NOMO-1 (cell line): ENCODE data around the gene EEF1A2.

Experiments used
- DNase-seq, 2 experiments: peaks; one replicate each; lab custom pipeline; 2025; ENCODE audit not compliant: unreplicated experiment in 2 of 2; lab: John Stamatoyannopoulos, UW

The EEF1A2 gene

DNA sequence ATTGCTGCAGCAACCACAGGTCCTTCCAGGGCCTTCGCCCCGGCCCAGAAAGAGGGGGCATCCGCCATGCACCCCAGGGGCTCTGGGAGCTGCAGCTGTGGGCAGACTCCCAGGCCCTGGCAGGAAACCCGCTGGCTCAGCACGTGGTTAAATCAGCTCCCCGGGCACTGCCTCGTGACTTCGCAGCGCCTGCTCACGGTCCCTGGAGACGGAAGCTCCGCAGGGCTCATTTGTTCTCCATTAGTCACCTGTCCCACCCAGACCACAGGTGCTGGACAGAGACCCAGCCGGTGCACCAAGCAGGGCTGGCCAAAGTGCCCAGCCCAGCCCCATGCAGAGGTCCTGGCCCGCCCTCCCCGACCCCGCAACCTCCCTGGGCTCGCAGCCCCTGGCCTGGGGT, 41.1 kb downstream of the EEF1A2 start:
- no peak for DNase-seq

DNA sequence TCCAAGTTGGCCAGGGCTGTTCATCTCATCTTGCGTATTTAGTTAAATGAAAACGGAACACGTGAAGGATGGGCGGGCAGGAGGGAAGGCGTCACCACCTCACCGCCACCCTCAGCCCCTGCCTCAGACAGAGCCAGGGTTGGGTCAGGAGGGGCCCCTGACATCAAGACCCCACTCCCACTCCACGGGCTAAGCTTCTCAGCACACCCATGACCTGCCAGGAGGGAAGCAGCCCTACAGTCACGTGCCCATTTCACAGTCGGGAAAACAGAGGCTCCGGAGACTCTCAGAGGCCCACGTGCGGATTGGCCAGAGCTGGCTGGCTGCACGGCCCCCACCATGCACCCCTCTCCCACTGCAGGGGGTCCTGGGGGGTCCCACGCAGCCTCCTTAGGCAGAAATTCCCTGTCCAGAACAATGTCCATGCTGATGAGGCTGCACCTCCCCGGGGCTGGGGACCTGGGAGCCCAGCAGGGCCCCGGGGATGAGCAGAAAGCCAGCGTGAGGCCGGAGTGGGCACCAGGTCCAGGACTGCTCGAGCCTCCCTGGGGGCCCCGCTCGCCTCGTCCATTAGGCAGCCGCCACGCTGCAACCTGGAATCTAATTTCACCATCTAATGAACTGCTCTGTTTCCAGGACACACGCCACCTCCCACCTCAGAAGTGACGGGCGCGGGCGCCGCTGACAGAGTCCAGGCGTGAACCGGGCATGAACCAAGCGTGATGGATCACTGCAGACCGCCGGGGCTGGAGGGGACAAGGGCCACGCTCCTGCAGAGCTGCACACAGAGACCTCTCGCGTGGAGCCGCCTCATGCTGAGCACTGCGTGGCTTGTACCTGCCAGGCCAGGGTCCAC, 42.2 kb downstream of the EEF1A2 start:
- DNase-seq = no peak

- no peak for DNase-seq
These were observed 43.4 kb downstream of the EEF1A2 start for GRCh38 chr20:63455568-63455859.

- peak in 1 of 2 experiments; percentile 13 for DNase-seq
These were observed 43.9 kb downstream of the EEF1A2 start for GRCh38 chr20:63454731-63455567.

GRCh38 chr20:63452821-63453523, 45.9 kb downstream of the EEF1A2 start:
- DNase-seq = no peak

DNA sequence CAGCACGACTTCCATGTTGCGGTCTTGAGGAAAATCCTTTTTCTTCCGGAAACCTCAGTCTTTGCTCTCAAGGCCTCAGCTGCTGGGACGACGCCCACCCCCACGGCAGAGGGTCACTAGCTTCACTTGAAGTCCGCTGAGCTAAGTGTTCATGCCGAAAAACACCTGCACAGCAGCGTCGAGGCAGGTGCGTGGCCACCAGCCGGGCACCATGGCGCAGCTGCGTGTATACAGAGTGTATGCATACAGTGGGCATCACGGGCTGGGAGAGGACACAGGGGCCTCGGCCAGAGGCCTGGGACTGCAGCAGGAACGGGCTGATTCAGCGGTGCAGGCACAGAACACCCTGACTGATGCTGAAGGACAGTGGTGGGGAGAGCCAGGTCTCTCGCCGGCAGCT, 46.5 kb downstream of the EEF1A2 start:
- DNase-seq = no peak

DNA sequence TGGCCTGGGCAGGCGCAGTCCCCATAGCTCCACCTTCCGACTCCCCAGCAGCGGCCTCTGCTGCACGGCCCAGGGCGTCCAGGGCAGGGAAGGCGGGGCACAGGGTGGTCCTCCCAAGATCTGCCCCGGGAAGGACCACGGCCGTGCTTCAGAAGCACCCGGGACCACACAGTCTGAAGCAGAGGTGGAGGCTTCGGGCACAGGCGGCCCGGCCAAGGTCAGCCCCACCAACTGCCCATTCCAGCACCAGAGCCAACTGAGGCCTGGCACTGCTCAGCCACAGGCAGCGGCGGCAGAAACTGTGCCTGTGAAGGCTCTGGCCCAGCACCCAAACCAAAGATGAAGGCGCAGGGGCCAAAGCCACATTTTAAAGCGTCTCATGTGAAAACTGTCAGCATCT, 47.1 kb downstream of the EEF1A2 start:
- no peak for DNase-seq

DNA sequence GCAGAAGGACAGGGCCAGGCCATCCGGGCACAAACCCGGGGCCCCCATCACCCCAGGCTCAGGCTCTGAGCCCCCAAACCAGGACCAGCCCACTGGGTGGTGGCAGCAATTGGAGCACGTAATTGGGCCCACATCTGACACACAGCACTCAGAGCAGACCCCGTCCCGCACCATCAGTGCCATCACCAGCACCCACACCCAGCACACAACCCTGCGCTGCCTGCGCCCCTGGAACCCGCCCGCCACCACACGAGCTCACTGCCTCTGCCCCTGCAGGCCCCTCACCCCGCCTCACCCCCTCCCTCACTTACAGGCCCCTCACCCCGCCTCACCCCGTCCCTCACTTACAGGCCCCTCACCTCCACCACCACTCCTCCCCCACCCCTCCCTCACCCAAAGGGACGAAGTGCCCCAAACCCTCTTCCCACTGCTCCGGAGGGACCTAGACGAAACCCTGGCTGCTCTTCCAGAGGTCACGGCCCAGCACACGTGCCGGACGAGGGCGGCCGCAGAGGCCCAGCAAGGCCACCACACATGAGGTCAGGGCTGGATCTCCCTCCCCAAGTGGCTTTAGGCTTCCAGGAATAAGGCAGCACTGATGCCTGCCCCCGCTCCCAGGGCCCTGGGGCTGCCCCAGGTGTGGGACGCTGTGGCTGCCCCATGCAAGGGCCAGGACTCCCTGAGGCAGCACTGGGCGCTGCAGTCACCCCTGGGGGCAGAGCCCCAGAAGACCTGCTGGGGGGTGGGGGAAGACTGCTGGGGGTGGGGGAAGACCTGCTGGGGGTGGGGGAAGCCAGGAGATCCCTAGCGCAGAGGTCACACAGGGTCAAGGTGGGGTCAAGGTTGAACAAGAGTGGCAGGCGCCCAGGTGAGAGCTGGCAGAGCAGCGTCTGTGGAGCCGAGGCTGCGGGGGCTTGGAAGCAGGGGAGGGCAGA, 48.8 kb downstream of the EEF1A2 start:
- no peak for DNase-seq

DNA sequence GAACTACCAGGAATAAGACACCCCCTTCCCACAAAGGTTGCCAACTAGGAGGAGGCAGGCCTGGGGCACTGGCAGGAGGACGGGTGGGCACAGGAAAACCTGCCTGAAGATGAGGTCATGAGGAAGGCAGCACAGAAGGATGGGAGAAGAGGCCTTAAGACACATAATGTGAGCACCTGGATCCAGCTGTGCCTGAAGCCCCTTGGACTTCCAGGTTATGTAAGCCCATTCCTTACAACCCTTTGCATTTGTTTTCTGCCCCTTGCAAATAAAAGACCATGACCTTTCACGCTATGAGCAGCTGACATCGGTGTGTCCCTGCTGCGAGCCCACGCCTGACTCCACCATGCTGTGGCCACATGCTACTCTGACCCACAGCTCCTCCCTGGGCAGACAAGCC, 49.9 kb downstream of the EEF1A2 start:
- DNase-seq = no peak

GRCh38 chr20:63448031-63448430, 50.9 kb downstream of the EEF1A2 start:
- DNase-seq = no peak

DNA sequence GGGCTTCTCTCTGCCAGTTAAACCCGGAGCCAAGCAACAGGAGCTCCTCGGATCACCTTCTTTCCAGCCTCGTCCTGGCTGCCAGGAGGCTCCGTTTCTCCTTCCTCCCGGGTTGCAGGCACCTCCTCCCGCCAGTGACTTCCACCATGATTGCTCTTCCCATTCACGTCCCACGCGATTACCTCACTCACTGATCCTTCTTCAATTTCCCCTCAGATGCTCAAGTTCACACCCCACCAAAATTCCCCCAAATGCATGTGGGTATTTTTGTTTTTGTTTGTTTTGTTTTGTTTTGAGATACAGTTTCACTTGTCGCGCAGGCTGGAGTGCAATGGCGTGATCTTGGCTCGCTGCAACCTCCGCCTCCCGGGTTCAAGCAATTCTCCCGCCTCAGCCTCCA, 51.6 kb downstream of the EEF1A2 start:
- no peak for DNase-seq

DNA sequence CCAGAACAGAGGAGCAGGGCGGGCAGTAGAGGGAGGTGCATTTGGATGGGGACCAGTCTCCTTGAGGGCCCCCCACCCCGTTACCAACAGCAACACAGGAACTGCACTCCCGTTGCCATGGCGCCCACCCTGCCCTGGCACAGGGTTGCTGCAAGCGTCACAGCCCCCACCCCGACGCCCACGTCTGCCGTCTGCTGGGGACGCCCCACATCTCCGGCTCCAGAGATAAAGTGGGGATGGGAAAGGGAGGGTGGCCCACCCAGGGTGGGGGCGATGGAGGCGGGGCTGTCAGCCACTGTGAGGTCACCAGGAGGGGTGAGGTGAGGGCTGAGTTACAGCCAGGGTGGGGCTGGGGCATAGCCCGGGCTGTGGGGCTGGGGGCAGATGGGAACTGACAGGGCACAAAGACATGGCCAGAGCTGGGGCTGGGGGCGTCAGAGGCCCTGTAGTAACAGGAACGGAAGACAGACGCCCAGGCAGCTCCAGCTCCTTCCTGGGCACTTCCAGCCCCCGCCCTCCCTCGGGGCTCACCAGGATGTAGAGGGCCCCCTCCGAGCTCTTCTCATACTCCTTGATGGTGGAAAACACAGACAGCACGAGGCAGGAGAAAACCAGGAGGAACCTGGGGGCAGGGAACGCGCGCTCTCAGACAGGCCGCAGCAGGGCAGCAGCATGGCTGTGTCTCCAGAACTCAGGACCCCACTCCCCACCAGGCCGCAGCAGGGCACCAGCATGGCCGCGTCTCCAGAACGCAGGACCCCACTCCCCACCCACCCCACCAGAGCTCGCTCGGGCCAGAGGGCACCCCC, 52.5 kb downstream of the EEF1A2 start:
- DNase-seq = no peak

GRCh38 chr20:63445075-63445734, 53.7 kb downstream of the EEF1A2 start:
- DNase-seq = no peak

DNA sequence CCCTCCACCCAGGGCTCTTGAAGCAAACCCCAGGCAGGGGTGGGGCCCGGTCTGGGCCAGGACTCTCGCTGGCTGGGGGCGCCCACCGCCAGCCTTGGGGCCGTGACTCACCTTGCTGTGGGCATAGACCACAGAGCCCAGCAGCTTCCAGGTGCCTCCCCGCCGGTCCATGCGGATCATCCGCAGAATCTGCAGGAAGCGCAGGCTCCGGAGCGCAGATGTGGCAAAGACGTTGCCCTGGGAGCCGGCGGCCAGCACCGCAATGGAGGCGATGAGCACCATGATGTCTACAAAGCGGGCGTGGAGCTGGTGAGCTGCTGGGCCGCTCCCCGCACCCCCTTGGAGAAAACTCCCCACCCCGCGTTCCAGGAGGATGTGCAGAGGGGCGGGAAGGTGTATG, 54.3 kb downstream of the EEF1A2 start:
- no peak for DNase-seq

- no peak for DNase-seq
These were observed 55.1 kb downstream of the EEF1A2 start for GRCh38 chr20:63443606-63444395.

- DNase-seq = no peak
These were observed 56.8 kb downstream of the EEF1A2 start for GRCh38 chr20:63442100-63442493.

DNA sequence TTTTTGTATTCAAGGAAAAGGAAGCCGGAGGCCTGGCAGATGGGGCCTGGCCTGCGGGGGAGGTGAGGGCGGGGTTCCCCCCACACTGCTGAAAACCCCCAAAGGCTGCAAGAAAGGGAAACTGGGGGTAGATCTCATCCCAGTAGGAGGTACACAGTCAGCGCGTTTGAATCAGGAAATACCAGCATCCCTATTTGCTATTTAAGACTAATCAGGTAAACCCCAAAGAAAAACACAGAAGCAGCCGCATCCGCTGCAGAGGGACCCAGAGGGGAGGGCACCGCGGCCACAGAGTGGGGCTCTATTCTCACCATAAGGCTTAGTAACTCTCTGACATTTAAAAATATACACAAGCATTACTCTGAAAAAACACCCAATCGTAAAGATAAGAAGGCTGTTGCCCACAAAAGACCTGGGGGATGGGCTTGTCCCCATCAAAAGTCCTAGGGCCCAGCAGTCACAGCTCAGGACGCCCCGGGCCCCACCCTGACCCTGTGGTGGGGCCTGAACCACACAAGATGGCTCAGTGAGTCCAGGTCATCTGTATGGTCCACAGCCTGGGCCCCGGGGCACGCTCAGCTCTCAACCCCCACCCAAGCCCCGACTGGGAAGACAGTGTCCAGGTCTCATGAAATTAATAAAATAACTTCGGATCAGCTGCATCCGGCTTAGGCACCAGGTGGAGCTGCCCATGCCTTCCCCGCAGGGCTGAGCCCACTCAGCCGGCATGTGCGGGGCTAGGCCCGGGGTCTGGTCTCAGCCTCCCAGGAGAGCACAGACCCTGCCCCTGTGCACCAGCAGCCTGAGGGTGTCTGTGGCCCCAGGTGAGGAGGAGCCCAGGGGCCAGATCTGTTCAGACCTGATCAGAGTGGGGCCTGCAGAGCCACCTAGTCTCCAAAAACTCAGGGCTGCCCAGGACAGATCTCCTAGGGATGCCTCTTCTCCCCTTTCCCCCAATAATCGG, 57.5 kb downstream of the EEF1A2 start:
- no peak for DNase-seq
